Measurements from ENCODE around the gene CFAP61.

Gene CFAP61

GRCh38 chr20:20366876-20367574 lies 314.7 kb downstream of the CFAP61 start:
- DNase-seq, result no peak

- no peak for DNase-seq
These were observed 315.5 kb downstream of the CFAP61 start, which contains the start of gene INSM1 for GRCh38 chr20:20367575-20368417. TSS of gene INSM1 (plus strand) at chr20:20368104. CDS start at chr20:20368268, 164 bp downstream.

DNA sequence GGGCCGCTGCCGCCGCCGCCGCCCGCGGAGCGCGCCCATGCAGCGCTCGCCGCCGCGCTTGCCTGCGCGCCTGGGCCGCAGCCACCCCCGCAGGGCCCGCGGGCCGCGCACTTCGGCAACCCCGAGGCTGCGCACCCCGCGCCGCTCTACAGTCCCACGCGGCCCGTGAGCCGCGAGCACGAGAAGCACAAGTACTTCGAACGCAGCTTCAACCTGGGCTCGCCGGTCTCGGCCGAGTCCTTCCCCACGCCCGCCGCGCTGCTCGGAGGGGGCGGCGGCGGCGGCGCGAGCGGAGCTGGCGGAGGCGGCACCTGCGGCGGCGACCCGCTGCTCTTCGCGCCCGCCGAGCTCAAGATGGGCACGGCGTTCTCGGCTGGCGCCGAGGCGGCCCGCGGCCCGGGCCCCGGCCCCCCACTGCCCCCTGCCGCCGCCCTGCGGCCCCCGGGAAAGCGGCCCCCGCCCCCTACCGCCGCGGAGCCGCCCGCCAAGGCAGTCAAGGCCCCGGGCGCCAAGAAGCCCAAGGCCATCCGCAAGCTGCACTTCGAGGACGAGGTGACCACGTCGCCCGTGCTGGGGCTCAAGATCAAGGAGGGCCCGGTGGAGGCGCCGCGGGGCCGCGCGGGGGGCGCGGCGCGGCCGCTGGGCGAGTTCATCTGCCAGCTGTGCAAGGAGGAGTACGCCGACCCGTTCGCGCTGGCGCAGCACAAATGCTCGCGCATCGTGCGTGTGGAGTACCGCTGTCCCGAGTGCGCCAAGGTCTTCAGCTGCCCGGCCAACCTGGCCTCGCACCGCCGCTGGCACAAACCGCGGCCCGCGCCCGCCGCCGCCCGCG lies 316.3 kb downstream of the CFAP61 start:
- no peak for DNase-seq

DNA sequence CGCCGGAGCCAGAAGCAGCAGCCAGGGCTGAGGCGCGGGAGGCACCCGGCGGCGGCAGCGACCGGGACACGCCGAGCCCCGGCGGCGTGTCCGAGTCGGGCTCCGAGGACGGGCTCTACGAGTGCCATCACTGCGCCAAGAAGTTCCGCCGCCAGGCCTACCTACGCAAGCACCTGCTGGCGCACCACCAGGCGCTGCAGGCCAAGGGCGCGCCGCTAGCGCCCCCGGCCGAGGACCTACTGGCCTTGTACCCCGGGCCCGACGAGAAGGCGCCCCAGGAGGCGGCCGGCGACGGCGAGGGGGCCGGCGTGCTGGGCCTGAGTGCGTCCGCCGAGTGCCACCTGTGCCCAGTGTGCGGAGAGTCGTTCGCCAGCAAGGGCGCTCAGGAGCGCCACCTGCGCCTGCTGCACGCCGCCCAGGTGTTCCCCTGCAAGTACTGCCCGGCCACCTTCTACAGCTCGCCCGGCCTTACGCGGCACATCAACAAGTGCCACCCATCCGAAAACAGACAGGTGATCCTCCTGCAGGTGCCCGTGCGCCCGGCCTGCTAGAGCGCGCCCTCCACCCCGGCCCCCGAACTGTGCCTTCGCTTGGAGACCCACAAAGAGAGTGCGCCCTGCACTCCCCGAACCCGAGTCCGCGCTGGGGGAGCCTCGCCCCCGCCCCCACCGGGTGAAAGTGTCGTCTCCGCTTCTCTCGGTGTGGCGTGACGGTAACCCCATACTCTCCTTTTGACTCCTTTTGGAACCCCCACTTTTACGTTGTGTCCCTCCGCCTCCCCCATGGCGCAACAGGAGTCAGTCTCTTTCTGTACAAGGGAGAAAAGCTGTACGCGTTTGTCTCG lies 317.1 kb downstream of the CFAP61 start:
- no peak for DNase-seq

GRCh38 chr20:20370094-20370575 lies 317.8 kb downstream of the CFAP61 start:
- no peak for DNase-seq

GRCh38 chr20:20371083-20371482 lies 318.8 kb downstream of the CFAP61 start:
- no peak for DNase-seq

DNA sequence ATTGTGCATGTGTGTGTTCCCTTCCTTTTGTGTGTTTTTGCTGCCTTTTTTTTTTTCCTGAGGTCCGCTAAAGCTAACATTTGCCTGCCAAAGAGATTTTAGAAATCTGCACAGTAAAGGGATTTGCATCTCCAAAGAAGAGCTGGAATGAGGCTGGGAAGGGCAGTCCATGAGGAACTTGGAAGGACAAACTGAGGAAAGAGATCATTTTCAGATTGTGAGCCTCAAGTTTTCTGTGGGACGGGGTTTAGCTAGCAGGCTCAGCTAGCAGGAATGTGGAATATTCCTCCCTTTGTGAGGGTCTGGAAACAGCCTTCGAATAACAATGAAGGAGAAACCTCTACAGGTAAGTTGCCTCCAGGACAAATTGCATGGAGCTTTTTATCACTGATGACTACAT lies 319.3 kb downstream of the CFAP61 start:
- DNase-seq, result no peak

- peak; percentile 73 for DNase-seq
These were observed 320.8 kb downstream of the CFAP61 start for GRCh38 chr20:20373091-20373571.

DNA sequence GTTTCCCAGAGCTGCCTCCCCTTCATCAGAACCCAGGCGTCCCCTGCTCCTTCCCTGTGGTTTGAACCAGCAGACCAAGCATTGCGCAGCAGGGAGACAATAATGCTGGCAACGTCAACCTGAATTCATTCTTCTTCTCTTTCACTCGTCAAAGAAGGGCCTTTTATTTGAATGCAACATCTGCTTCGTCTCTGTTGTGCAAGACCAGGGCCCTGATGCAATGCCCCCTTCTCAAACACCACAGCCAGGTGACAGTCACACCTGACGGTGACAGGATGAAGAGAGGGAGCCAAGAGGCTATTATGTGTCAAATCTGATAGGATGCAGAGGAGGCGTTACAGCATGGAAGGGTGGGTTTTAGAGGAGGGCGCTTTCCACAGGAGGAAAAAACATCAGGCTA lies 323.5 kb downstream of the CFAP61 start:
- no peak for DNase-seq

- no peak for DNase-seq
These were observed 333.9 kb downstream of the CFAP61 start for GRCh38 chr20:20386192-20386591.

DNA sequence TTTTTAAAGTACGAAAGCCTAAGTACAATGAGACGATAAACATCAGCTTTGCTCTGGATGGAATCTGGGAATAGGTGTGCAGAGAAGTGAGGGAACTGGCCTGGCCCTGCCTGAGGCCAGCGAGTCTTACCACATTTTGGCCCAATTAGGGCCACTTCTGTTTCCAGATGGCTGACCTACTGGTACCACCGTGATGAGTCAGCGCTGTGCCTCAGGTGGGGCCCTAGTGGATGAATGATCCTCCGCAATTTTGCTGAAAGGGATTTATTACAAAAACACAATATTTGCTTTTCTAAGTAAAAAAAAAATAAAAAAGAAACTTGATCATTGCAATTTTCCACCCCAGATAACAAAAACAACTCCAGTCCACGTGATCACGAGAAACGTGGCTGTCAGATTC lies 338.1 kb downstream of the CFAP61 start:
- DNase-seq, result no peak

GRCh38 chr20:20391115-20391514 lies 338.8 kb downstream of the CFAP61 start:
- no peak for DNase-seq

GRCh38 chr20:20391766-20392165 lies 339.4 kb downstream of the CFAP61 start:
- DNase-seq, result no peak

- peak; percentile 13 for DNase-seq
These were observed 341.1 kb downstream of the CFAP61 start for GRCh38 chr20:20393207-20394120.

DNA sequence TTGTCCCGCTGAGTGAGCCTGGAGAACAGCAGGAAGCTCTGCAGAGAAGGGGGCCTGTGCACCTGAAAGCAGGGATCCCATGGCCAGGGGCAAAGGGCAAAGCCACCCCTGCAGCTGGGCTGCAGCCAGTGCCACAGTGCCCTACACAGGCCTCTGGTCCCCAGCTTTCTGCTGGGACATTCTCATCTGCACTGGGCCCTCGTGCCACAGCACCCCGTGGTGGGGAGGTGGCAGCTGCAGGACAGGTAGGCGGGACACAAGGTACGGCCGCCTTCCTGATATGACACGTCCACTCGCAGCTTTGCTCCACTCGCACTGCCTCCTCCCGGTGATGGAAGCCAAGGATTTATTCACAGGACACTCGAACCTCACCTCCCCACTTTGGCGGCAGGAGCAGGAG lies 342.8 kb downstream of the CFAP61 start:
- DNase-seq, result no peak

DNA sequence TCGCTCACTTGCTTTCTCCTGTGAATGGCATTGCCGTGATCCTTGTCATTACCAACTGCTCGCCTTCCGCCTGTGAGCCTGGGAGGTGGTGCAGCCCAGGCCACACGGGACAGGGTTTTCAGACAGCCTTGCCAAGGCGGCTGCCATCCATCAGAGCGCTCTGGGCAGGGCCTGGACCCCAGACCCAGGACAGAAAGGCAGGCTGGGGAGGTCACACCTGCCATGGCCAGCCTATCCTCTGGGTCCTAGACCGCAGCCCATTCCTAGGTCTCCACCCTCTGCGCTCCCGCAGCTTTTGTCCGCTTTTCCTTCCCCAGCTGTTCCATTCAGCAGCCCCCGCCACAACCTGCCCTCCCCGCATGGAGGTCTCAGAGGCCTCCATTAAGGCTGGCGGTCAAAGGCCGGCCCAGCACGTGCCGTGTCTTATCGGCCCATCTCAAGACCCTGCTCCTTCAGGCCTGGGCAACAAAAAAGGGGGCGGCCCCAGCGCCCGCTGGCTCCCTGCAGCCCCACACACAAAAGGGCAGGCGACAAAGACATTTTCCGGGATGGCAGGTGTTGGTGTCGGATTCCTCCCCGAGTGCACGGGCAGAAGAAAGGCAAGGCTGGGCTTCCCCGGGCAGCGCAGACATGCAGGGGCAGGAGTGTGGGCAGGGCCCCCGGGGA lies 343.7 kb downstream of the CFAP61 start:
- no peak for DNase-seq

DNA sequence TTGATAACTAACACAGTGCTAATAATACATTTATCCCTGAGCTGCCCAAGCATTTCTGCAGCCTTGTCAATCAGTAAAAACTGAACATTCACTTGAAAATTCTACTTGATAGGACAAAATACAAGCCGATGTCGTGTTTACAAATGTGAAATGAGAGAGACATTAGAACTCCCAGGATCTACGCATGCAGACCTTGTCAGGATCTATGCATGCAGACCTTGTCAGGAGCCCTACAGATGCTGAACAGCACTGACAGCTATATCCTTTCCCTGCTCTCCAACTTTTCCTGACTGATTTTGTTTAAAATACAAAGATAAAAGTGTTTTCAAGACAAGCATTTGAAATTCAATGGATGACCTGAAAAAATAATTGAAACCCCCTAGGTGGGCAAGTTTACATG lies 344.5 kb downstream of the CFAP61 start:
- DNase-seq, result no peak

GRCh38 chr20:20398123-20398522 lies 345.8 kb downstream of the CFAP61 start:
- no peak for DNase-seq

- no peak for DNase-seq
These were observed 347.5 kb downstream of the CFAP61 start for GRCh38 chr20:20399531-20400500.
